HepG2 (cell line): ENCODE measurements around the gene CBLB. TPM values are rescaled to one million over a fixed set of nuclear protein-coding genes. Genes with fewer than 3 reads are reported as not detected.
A peak's percentile ranks its signal among the peaks of the same experiment; 100 is the strongest.

ENCODE experiments used
- ATF7 ChIP-seq, 2 experiments: fragments of 450-650 bp in 1 of 2; sonication (generic) in 1 of 2; formaldehyde crosslinking in 1 of 2; IDR thresholded peaks; 2 replicates each; pipeline versions ENCODE4 v1.4.0 to v1.6.1; 2016 to 2020; ENCODE audit warnings: antibody characterized with exemption in 1 of 2, mild to moderate bottlenecking in 1 of 2, missing genetic modification reagents in 1 of 2
- BHLHE40 ChIP-seq: IDR thresholded peaks from 2 replicates; pipeline ENCODE4 v1.6.1; 2011; ENCODE audit warnings: low read length, improper control_type of control experiment
- CAMTA2 ChIP-seq: sonication (generic); formaldehyde crosslinking; IDR thresholded peaks from 2 replicates; pipeline ENCODE4 v1.4.0; 2020; ENCODE audit warnings: mild to moderate bottlenecking, missing genetic modification reagents, borderline replicate concordance
- EHMT2 ChIP-seq: fragments of 200-600 bp; sonication (generic); IDR thresholded peaks from 2 replicates; pipeline ENCODE4 v1.7.0; 2017; ENCODE audit warnings: antibody characterized with exemption, low read depth, low read length, borderline replicate concordance
- HCFC1 ChIP-seq: fragments of 150-350 bp; IDR thresholded peaks from 2 replicates; pipeline ENCODE4 v1.6.1; 2014; ENCODE audit warnings: low read depth, low read length
- HMG20B ChIP-seq: conservative IDR thresholded peaks from 2 replicates; pipeline ENCODE4 v1.6.1; 2016; ENCODE audit warnings: missing genetic modification reagents, missing compliant biosample characterization
- HOXA3 ChIP-seq: sonication (generic); formaldehyde crosslinking; IDR thresholded peaks from 2 replicates; pipeline ENCODE4 v1.5.0; 2020; ENCODE audit warnings: missing genetic modification reagents
- MEIS2 ChIP-seq: sonication (generic); formaldehyde crosslinking; IDR thresholded peaks from 2 replicates; pipeline ENCODE4 v1.9.0; 2021; ENCODE audit warnings: mild to moderate bottlenecking, missing genetic modification reagents
- NFE2 ChIP-seq: sonication (generic); formaldehyde crosslinking; IDR thresholded peaks from 2 replicates; pipeline ENCODE4 v1.4.0; 2020; ENCODE audit warnings: missing genetic modification reagents
- NR2F6 ChIP-seq, 2 experiments: IDR thresholded peaks; 2 replicates each; pipeline ENCODE4 v1.6.1; 2016; ENCODE audit warnings: antibody characterized with exemption in 1 of 2, mild to moderate bottlenecking in 1 of 2
- SRSF4 ChIP-seq: fragments of 200-400 bp; formaldehyde crosslinking; IDR thresholded peaks from one replicate; pipeline ENCODE4 v1.6.1; 2018; ENCODE audit warnings: mild to moderate bottlenecking, low read depth, low read length, moderate library complexity; ENCODE audit not compliant: poor library complexity, severe bottlenecking
- TEF ChIP-seq: sonication (generic); formaldehyde crosslinking; IDR thresholded peaks from 2 replicates; pipeline ENCODE4 v1.5.0; 2020; ENCODE audit warnings: missing genetic modification reagents
- TFDP2 ChIP-seq: sonication (generic); formaldehyde crosslinking; IDR thresholded peaks from 2 replicates; pipeline ENCODE4 v1.4.0; 2020; ENCODE audit warnings: missing genetic modification reagents
- ZBTB33 ChIP-seq: sonication (generic); formaldehyde crosslinking; IDR thresholded peaks from 2 replicates; pipeline ENCODE4 v1.4.0; 2020; ENCODE audit warnings: missing genetic modification reagents
- ZFP36 ChIP-seq: fragments of 150-350 bp; IDR thresholded peaks from 2 replicates; pipeline ENCODE4 v1.6.1; 2018; ENCODE audit warnings: borderline replicate concordance, low read length, low read depth; ENCODE audit not compliant: partially characterized antibody
- ZFP36L1 ChIP-seq: sonication (generic); formaldehyde crosslinking; IDR thresholded peaks from 2 replicates; pipeline ENCODE4 v1.8.0; 2022; ENCODE audit warnings: mild to moderate bottlenecking, missing genetic modification reagents, moderate library complexity
- ZFP91 ChIP-seq: sonication (generic); formaldehyde crosslinking; IDR thresholded peaks from 2 replicates; pipeline ENCODE4 v1.9.0; 2022; ENCODE audit warnings: missing genetic modification reagents, mild to moderate bottlenecking, borderline replicate concordance
- ZFX ChIP-seq: sonication (generic); formaldehyde crosslinking; IDR thresholded peaks from 2 replicates; pipeline ENCODE4 v1.4.0; 2020; ENCODE audit warnings: mild to moderate bottlenecking, low read depth, missing genetic modification reagents, moderate library complexity
- ZNF292 ChIP-seq: sonication (generic); formaldehyde crosslinking; IDR thresholded peaks from 2 replicates; pipeline ENCODE4 v1.8.1; 2022; ENCODE audit warnings: mild to moderate bottlenecking, low read depth, missing genetic modification reagents, borderline replicate concordance
- ZNF572 ChIP-seq: sonication (generic); formaldehyde crosslinking; IDR thresholded peaks from 2 replicates; pipeline ENCODE4 v1.5.1; 2020; ENCODE audit warnings: mild to moderate bottlenecking, missing genetic modification reagents
- polyA plus RNA-seq, 8 experiments: library from polyadenylated mRNA; depleted of rRNA in 3 of 8; stranded (reverse) in 7 of 8; unstranded in 1 of 8; fragments of >200 nt; fragmentation: Illumina TruSeq in 4 of 8; extraction: Trizol in 4 of 8; gene quantifications; 2 replicates each; pipeline versions ENCODE4 v1.2.1 to v1.2.3, GENCODE V29; 2011 to 2016; ENCODE audit warnings: low read depth in 4 of 8, missing spikeins in 1 of 8, mixed read lengths in 1 of 8; ENCODE audit not compliant: insufficient read depth in 1 of 8
- total RNA-seq, 5 experiments: library from RNA; depleted of rRNA; stranded (reverse); fragments of >200 nt; fragmentation: Illumina TruSeq; extraction: Trizol; gene quantifications; 2 replicates each; pipeline ENCODE4 v1.2.3, GENCODE V29; 2016; ENCODE audit warnings: low read depth in 1 of 5
- TF ChIP-seq, protein P1 (sequence below): sonication (generic); formaldehyde crosslinking; IDR thresholded peaks from 2 replicates; pipeline ENCODE4 v1.5.0; 2020; ENCODE audit warnings: missing genetic modification reagents

CBLB gene
- total and polyA plus RNA-seq, 2 of the 13 experiments (the other 11 are each of a cell fraction or from before 2014, with no cell fraction given) = 9.8 to 16.4 TPM

GRCh38 chr3:105868742-105869530 is at the start of gene CBLB (continued):
- TF ChIP-seq TEF (CRISPR knock-in tag) (no peak), ZFP36L1 (CRISPR knock-in tag) (peak; percentile 1; the same call in 1 of the 2 replicates), ZFP36 (no peak), ZFX (peak; percentile 87), CAMTA2 (no peak), BHLHE40 (no peak), ZNF292 (peak; percentile 75), TFDP2 (no peak), ZNF572 (CRISPR knock-in tag) (no peak), ATF7 (IDR thresholded peaks at IDR 0.05) (no peak), ATF7 (CRISPR knock-in tag; IDR thresholded peaks at IDR 0.05) (no peak), ZFP91 (CRISPR knock-in tag) (no peak; the same call in 1 of the 2 replicates), EHMT2 (no peak), HCFC1 (no peak), HOXA3 (CRISPR knock-in tag) (0 out of 2 replicates have a peak, but pooled peaks have one; percentile 26), NFE2 (no peak), NR2F6 (IDR thresholded peaks at IDR 0.05) (no peak), NR2F6 (CRISPR knock-in tag; IDR thresholded peaks at IDR 0.05) (peak; percentile 12; the same call in 1 of the 2 replicates), MEIS2 (peak; percentile 43; the same call in 1 of the 2 replicates), SRSF4 (no peak), ZBTB33 (CRISPR knock-in tag) (no peak), HMG20B (CRISPR knock-in tag) (0 out of 2 replicates have a peak, but pooled peaks have one; percentile 43)
- TF ChIP-seq, protein P1, sequence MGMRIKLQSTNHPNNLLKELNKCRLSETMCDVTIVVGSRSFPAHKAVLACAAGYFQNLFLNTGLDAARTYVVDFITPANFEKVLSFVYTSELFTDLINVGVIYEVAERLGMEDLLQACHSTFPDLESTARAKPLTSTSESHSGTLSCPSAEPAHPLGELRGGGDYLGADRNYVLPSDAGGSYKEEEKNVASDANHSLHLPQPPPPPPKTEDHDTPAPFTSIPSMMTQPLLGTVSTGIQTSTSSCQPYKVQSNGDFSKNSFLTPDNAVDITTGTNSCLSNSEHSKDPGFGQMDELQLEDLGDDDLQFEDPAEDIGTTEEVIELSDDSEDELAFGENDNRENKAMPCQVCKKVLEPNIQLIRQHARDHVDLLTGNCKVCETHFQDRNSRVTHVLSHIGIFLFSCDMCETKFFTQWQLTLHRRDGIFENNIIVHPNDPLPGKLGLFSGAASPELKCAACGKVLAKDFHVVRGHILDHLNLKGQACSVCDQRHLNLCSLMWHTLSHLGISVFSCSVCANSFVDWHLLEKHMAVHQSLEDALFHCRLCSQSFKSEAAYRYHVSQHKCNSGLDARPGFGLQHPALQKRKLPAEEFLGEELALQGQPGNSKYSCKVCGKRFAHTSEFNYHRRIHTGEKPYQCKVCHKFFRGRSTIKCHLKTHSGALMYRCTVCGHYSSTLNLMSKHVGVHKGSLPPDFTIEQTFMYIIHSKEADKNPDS (CRISPR knock-in tag) = no peak; the same call in 1 of the 2 replicates
